ENCODE measurements around the gene MTARC2.

Gene MTARC2

DNA sequence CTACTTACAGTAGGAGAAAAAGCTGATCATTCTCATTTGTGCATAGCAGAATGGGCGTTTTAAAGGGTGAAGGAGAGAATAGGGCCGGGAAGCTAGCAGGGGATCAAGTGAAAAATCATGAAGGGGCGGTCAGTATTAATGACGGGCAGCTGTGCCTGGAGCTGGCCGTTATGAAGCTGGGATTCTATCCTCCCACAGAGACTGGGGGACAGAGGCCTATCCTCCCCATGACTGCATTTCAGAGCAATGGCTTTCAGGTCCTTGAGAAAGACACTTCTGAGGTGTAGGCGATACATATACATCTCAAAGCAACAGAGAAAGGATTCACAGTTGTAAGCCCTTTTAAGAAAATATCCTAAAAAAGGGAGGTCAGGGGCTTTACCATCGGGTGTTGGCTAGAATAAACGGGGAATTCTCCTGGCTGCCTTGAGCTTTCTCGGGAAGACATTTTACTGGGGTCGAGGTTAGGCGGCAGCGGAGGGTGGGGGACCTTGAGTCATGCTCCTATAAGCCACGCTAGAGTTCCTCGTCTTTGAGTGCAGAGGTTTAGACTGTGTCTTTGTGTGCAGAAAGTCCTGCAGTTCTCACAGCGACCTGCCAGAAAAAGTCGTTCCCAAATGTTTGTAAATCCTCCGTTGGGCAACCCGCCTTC lies 559 bp upstream of the MTARC2 start:
- Histone ChIP-seq H3K36me3 (no peaks in the 10 kb centered on the region), H3K4me3 (ENCODE audit: low read depth, low read length) (peak overlapping the region; percentile 65), H3K9me3 (ENCODE audit: severe bottlenecking) (no peaks in the 10 kb centered on the region), H3K27me3 (ENCODE audit: insufficient read depth, low read depth, severe bottlenecking) (no peaks in the 10 kb centered on the region), H3K27ac (peak overlapping the region; percentile 81)
- DNase-seq, result peak; percentile 27
- TF ChIP-seq, protein P1, sequence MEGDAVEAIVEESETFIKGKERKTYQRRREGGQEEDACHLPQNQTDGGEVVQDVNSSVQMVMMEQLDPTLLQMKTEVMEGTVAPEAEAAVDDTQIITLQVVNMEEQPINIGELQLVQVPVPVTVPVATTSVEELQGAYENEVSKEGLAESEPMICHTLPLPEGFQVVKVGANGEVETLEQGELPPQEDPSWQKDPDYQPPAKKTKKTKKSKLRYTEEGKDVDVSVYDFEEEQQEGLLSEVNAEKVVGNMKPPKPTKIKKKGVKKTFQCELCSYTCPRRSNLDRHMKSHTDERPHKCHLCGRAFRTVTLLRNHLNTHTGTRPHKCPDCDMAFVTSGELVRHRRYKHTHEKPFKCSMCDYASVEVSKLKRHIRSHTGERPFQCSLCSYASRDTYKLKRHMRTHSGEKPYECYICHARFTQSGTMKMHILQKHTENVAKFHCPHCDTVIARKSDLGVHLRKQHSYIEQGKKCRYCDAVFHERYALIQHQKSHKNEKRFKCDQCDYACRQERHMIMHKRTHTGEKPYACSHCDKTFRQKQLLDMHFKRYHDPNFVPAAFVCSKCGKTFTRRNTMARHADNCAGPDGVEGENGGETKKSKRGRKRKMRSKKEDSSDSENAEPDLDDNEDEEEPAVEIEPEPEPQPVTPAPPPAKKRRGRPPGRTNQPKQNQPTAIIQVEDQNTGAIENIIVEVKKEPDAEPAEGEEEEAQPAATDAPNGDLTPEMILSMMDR (IDR thresholded peaks at IDR 0.05; ENCODE audit: low read depth, low read length), result no peak

DNA sequence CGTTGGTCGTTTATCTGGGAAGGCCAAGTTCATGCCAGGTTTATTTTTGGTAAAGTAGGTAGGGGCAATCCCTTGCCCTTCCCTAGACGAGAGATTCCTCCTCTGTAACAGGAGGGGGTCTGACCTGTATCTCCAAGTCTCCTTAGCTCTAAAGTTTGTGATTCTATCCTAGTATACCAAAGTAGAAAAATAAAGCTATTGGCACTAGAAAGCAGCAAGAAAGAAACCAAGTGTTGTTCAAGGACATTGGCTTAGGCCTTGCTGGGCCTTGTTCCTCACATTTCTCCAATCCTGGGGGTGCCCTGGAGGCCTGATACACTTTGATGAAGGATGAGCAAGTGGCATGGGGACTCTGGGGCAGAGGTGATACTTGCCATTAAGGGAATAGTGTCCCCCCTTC lies 814 bp downstream of the MTARC2 start:
- Histone ChIP-seq H3K36me3 (no peaks in the 10 kb centered on the region), H3K4me3 (ENCODE audit: low read depth, low read length) (peak overlapping the region; percentile 65), H3K27me3 (ENCODE audit: insufficient read depth, low read depth, severe bottlenecking) (no peaks in the 10 kb centered on the region), H3K27ac (peak overlapping the region; percentile 81), H3K9me3 (ENCODE audit: severe bottlenecking) (no peaks in the 10 kb centered on the region)
- no peak for DNase-seq
- TF ChIP-seq, protein P1 (IDR thresholded peaks at IDR 0.05; ENCODE audit: low read depth, low read length), result no peak

DNA sequence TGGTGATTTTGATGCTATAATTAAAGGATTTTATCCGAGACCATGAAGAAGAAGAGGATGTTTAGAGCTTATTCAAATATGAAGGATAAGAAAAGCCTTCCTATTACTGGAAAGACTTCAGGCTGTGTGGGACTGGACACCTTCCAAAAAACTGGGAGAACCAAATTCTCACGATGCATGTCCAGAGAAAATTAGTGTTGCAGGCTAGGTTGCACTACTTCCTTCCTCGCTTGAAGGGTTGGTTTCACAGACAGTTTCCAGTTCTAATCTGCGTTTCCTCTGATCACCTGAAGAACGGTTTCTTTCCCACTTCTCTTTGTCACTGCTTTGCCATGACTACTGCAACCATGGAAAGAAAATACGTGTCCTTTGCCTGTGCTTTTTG lies 2.0 kb downstream of the MTARC2 start:
- Histone ChIP-seq H3K27ac (no peak overlapping the region), H3K4me3 (ENCODE audit: low read depth, low read length) (no peak overlapping the region), H3K27me3 (ENCODE audit: insufficient read depth, low read depth, severe bottlenecking) (no peaks in the 10 kb centered on the region), H3K9me3 (ENCODE audit: severe bottlenecking) (no peaks in the 10 kb centered on the region), H3K36me3 (peaks cover 7% of the 10 kb centered on the region)
- TF ChIP-seq, protein P1 (IDR thresholded peaks at IDR 0.05; ENCODE audit: low read depth, low read length), result no peak
- DNase-seq, result no peak

DNA sequence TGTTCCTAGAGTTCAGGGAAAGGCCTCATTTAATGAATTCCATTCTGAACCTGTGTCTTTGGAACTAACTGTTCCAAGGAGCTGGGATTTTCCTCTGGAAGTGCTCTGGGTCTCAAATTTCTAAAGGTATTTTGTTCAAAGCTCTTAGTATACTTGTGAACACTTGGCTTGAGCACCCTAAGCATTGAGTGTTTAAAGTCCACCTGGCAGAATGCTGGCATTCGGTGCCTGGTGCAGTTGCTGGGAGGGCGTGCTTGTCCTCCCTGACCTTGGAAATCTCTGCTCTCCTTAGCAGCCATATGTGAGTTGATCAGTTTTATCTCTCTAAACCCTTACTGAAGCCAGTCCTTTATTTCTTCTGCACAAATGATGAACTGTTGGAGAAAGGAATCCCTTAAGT lies 3.0 kb downstream of the MTARC2 start:
- TF ChIP-seq, protein P1 (IDR thresholded peaks at IDR 0.05; ENCODE audit: low read depth, low read length), result no peak
- no peaks in the 10 kb centered on the region for H3K9me3 ChIP-seq (ENCODE audit: severe bottlenecking)
- no peak overlapping the region for H3K4me3 ChIP-seq (ENCODE audit: low read depth, low read length)
- no peak overlapping the region for H3K27ac ChIP-seq
- DNase-seq, result no peak
- H3K27me3 ChIP-seq (ENCODE audit: insufficient read depth, low read depth, severe bottlenecking), result no peaks in the 10 kb centered on the region
- peaks cover 16% of the 10 kb centered on the region for H3K36me3 ChIP-seq

DNA sequence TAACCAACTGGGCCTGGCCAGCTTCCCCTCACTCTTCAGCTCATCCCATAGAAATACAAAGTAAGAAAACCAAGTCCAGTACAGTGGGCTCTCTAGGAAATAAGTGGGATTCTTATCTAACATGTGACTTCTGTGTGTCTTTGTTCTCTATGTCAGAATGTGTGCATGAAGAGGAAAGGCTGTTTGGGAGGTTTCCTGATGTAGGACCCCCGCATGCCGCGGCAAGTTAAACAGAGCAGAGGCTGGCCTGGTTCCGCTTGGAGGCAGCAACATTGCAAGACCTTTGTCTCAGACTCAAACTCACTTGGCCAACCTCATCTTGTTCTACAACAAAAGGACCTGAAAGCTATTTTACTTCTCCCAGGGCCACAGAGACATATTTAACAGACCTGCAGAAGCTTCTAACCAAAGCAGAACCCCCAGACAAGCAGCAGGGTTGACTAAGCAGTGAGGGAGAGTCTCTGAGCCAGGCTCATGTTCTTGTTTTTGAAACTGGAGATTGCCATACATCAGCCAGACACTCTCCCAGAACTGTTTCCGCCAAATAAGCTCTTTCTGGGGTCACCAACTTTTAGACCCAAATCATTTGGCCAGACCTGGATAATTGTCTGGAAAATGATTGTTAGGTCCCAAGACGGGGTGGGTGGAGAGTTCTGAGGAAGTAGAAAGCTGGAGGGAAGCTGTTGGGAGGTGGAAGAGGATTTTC lies 6.2 kb downstream of the MTARC2 start:
- DNase-seq, result no peak
- Histone ChIP-seq H3K4me3 (ENCODE audit: low read depth, low read length) (no peak overlapping the region), H3K9me3 (ENCODE audit: severe bottlenecking) (no peaks in the 10 kb centered on the region), H3K27me3 (ENCODE audit: insufficient read depth, low read depth, severe bottlenecking) (no peaks in the 10 kb centered on the region), H3K36me3 (peaks cover 39% of the 10 kb centered on the region), H3K27ac (no peak overlapping the region)
- TF ChIP-seq, protein P1 (IDR thresholded peaks at IDR 0.05; ENCODE audit: low read depth, low read length), result no peak

Measured in WERI-Rb-1 (cell line).